ENCODE data around the gene LIPE.

Gene LIPE

GRCh38 chr19:42443944-42444398 is 16.8 kb upstream of the LIPE start:
- DNase-seq (ENCODE audit: insufficient read length, low spot score) (no peak), FAIRE-seq (no peak)
- TF ChIP-seq, protein P1, sequence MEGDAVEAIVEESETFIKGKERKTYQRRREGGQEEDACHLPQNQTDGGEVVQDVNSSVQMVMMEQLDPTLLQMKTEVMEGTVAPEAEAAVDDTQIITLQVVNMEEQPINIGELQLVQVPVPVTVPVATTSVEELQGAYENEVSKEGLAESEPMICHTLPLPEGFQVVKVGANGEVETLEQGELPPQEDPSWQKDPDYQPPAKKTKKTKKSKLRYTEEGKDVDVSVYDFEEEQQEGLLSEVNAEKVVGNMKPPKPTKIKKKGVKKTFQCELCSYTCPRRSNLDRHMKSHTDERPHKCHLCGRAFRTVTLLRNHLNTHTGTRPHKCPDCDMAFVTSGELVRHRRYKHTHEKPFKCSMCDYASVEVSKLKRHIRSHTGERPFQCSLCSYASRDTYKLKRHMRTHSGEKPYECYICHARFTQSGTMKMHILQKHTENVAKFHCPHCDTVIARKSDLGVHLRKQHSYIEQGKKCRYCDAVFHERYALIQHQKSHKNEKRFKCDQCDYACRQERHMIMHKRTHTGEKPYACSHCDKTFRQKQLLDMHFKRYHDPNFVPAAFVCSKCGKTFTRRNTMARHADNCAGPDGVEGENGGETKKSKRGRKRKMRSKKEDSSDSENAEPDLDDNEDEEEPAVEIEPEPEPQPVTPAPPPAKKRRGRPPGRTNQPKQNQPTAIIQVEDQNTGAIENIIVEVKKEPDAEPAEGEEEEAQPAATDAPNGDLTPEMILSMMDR (IDR thresholded peaks at IDR 0.05; ENCODE audit: insufficient read depth, missing control alignments) = no peak

- TF ChIP-seq, protein P1 (IDR thresholded peaks at IDR 0.05; ENCODE audit: insufficient read depth, missing control alignments) = no peak
- no peak for FAIRE-seq
- no peak for DNase-seq (ENCODE audit: insufficient read length, low spot score)
These were observed 15.6 kb upstream of the LIPE start, which contains the start of gene CXCL17 for GRCh38 chr19:42442833-42443232. CXCL17 (minus strand) TSS chr19:42442946; CDS start chr19:42442832, 114 bp downstream.

DNA sequence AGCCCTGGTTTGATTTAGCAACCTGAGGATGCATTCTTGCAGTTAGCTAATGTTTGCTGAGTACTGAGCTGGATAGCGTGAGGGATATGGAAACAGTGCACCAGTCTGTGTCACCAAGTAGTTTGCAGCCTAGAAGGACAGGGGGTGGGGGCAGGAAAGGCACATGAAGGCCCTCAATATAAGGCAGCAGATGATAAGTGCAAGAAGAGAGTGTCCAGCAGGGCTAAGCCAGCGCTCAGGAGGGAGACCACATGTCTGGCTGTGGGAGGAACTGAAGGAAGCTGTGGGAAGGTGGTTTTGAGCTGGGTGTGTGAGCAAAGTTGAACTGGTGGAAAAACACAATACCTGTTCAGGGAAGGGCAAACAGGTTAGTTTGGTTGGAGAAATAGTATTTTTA is 13.9 kb upstream of the LIPE start:
- FAIRE-seq (no peak), DNase-seq (ENCODE audit: insufficient read length, low spot score) (no peak)

GRCh38 chr19:42440357-42441048 is 13.3 kb upstream of the LIPE start:
- TF ChIP-seq, protein P1 (IDR thresholded peaks at IDR 0.05; ENCODE audit: insufficient read depth, missing control alignments) = peak; percentile 78
- FAIRE-seq = no peak
- DNase-seq (ENCODE audit: insufficient read length, low spot score) = no peak

More for the DNA sequence above, 13.9 kb upstream of the LIPE start:
- TF ChIP-seq, protein P1 (IDR thresholded peaks at IDR 0.05; ENCODE audit: insufficient read depth, missing control alignments) = no peak

- no peak for FAIRE-seq
- DNase-seq (ENCODE audit: insufficient read length, low spot score) = no peak
- TF ChIP-seq, protein P1 (IDR thresholded peaks at IDR 0.05; ENCODE audit: insufficient read depth, missing control alignments) = no peak
These were observed 8.8 kb upstream of the LIPE start for GRCh38 chr19:42436006-42436405.

DNA sequence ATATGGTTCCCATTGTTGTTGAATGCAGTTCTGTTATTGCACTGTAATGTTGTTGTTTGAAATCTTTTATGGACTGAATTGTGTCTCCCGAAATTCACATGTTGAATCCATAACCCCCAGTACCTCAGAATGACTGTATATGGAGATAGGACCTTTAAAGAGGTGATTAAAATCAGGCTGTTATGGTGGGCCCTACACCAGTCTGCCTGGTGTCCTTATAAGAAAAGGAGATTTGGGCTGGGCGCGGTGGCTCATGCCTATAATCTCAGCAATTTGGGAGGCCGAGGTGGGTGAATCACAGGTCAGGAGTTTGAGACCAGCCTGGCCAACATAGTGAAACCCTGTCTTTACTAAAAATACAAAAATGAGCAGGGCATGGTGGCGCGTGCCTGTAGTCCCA is 8.1 kb upstream of the LIPE start:
- TF ChIP-seq, protein P1 (IDR thresholded peaks at IDR 0.05; ENCODE audit: insufficient read depth, missing control alignments) = no peak
- FAIRE-seq = no peak

More for the DNA sequence above, 8.1 kb upstream of the LIPE start:
- DNase-seq (ENCODE audit: insufficient read length, low spot score) = no peak

Data from D721Med (cell line).